Measurements from ENCODE around the gene SUSD6. TPM values are rescaled to one million over a fixed set of nuclear protein-coding genes. Genes with fewer than 3 reads are reported as not detected.
"Not testable (repeated sequence)": the region's sequence is repeated elsewhere in the genome, so short reads cannot be mapped to it uniquely, and the experiment has no call there.

The SUSD6 gene
- total RNA-seq, 1 experiment from 2014 or later: 44.7 TPM

DNA sequence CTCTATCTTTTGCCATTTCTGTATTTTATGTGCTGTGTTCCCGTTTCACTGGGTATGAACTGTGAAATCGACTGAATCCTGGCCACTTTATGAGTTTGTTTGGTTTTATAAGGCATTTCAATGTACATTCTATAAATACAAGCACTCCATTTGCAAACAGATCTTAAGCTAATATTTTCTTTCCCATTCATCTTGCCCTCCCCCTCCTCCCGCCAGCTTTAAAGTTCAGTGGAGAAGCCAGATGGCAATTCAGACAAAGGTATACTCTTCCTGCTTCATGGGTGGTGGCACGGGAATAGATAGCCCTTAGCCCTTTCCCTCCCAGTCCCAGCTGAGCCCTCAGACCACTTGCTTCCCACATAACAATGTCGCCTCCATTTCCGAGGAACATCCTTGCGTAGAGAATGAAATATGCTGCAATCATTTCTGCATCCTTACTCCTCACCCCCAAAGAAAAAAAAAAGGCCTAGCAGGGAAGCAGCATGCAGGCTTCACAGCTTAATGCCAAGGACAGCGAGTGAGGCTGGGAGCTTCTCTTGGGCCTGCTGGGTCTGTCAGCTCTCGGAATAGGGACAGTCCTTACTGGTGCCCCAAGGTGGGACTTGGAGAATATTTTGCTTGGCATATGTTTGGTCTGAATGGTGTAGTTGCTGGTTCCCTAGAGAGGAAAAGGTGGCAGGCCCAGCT, 102.7 kb downstream of the SUSD6 start:
- intact Hi-C loops (cut with micrococcal nuclease; ENCODE audit: unreplicated experiment): no loop called here
- no peaks in the 10 kb centered on the region for H3K27me3 Mint-ChIP-seq (ENCODE audit: unreplicated experiment)

DNA sequence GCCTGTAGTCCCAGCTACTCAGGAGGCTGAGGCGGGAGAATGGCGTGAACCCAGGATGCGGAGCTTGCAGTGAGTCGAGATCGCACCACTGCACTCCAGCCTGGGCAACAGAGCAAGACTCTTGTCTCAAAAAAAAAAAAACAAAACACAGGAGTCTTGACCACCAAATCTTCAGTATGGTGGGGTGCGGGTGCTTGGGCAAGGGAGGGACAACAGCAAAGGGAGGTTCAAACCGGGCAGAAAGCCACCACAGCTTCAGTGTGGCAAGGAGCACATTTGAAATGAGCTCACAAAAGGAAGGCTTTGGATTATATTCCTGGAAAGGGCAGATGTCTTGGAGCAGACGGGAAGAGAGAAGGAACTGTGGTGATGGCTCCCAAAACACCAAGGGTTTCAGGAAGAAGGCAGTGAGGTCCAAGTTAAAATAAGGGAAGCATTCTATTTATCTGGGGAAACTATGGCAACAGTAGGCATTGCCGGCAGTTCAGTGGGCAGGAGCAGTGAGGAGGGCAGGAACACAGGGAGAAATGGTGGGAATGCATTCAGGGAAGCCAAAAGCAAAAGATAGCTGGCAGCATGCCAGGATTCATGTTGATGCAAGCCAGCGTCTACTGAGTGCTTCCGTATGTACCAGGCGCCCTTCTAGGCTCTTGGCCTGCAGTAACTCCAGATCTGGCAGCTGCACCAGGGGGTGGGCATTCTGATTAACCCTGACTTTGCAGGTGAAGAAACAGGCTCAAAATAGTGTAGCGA, 104.5 kb downstream of the SUSD6 start:
- Mint-ChIP-seq H3K4me1 (ENCODE audit: low read depth, unreplicated experiment) (no peaks in the 10 kb centered on the region), H3K9me3 (ENCODE audit: low read depth, unreplicated experiment) (no peaks in the 10 kb centered on the region), H3K36me3 (ENCODE audit: insufficient read depth, unreplicated experiment) (peaks cover 12% of the 10 kb centered on the region), H3K27ac (ENCODE audit: unreplicated experiment) (no peak overlapping the region), H3K27me3 (ENCODE audit: unreplicated experiment) (no peaks in the 10 kb centered on the region), H3K4me3 (ENCODE audit: low read depth, unreplicated experiment) (no peak overlapping the region)
- intact Hi-C loops (cut with micrococcal nuclease; ENCODE audit: unreplicated experiment): no loop called here
- no TSS peak for BruUV-seq (replicated peaks)
- CTCF ChIA-PET: no interaction called here
- no peak for TF ChIP-seq CTCF (IDR thresholded peaks at IDR 0.05; ENCODE audit: unreplicated experiment)
- DNase-seq: peak; percentile 21

More for the DNA sequence above, 102.7 kb downstream of the SUSD6 start:
- Mint-ChIP-seq H3K36me3 (ENCODE audit: insufficient read depth, unreplicated experiment) (peaks cover 12% of the 10 kb centered on the region), H3K4me3 (ENCODE audit: low read depth, unreplicated experiment) (no peak overlapping the region), H3K9me3 (ENCODE audit: low read depth, unreplicated experiment) (no peaks in the 10 kb centered on the region), H3K4me1 (ENCODE audit: low read depth, unreplicated experiment) (no peaks in the 10 kb centered on the region), H3K27ac (ENCODE audit: unreplicated experiment) (no peak overlapping the region)
- CTCF ChIA-PET: interaction anchor here (0.6 to 0.7 kb wide), 2 partner anchors 93 to 121 kb away, joined by 3 read pairs; no protein-coding TSS in a partner anchor
- TF ChIP-seq CTCF (IDR thresholded peaks at IDR 0.05; ENCODE audit: unreplicated experiment): no peak
- BruUV-seq (replicated peaks): TSS peak; percentile 44
- DNase-seq: no peak

GRCh38 chr14:69716478-69717187, 105.2 kb downstream of the SUSD6 start:
- H3K4me1 Mint-ChIP-seq (ENCODE audit: low read depth, unreplicated experiment): no peaks in the 10 kb centered on the region
- intact Hi-C loops (cut with micrococcal nuclease; ENCODE audit: unreplicated experiment): no loop called here
- no peaks in the 10 kb centered on the region for H3K27me3 Mint-ChIP-seq (ENCODE audit: unreplicated experiment)
- H3K4me3 Mint-ChIP-seq (ENCODE audit: low read depth, unreplicated experiment): no peak overlapping the region
- BruUV-seq (replicated peaks): no TSS peak
- H3K9me3 Mint-ChIP-seq (ENCODE audit: low read depth, unreplicated experiment): no peaks in the 10 kb centered on the region
- CTCF ChIA-PET: no interaction called here
- no peak overlapping the region for H3K27ac Mint-ChIP-seq (ENCODE audit: unreplicated experiment)
- H3K36me3 Mint-ChIP-seq (ENCODE audit: insufficient read depth, unreplicated experiment): peaks cover 12% of the 10 kb centered on the region
- TF ChIP-seq CTCF (IDR thresholded peaks at IDR 0.05; ENCODE audit: unreplicated experiment): no peak
- DNase-seq: no peak

DNA sequence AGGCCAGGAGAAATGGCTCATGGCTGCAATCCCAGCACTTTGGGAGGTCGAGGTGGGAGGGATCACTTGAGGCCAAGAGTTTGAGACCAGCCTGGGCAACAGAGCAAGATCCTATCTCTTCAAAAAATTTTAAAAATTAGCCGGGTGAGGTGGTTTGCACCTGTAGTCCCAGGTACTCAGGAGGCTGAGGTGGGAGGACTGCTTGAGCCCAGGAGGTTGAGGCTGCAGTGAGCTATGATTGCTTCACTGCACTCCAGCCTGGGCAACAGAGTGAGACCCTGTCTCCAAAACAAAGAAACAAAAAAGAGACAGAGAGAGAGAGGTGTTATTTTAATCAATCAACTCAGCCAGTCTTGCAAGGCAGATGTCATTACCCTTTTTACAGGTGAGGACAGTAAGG, 107.2 kb downstream of the SUSD6 start:
- H3K27ac Mint-ChIP-seq (ENCODE audit: unreplicated experiment); DNase-seq; H3K36me3 Mint-ChIP-seq (ENCODE audit: insufficient read depth, unreplicated experiment); H3K9me3 Mint-ChIP-seq (ENCODE audit: low read depth, unreplicated experiment); CTCF ChIA-PET; BruUV-seq (replicated peaks); intact Hi-C loops (cut with micrococcal nuclease; ENCODE audit: unreplicated experiment); H3K4me3 Mint-ChIP-seq (ENCODE audit: low read depth, unreplicated experiment); H3K27me3 Mint-ChIP-seq (ENCODE audit: unreplicated experiment); H3K4me1 Mint-ChIP-seq (ENCODE audit: low read depth, unreplicated experiment): not testable (repeated sequence)
